Activated T-helper 1 cell treated with Interleukin-2 at 50 U/mL for 16 hours (primary cell): ENCODE data around the gene SCYGR1.
"Not testable (repeated sequence)": the region's sequence is repeated elsewhere in the genome, so short reads cannot be mapped to it uniquely, and the experiment has no call there.

Source experiments
- DNase-seq: peaks from one replicate; pipeline ENCODE4 v3.0.0-alpha.2; 2020; ENCODE audit warnings: low read depth

SCYGR1 gene

GRCh38 chr2:227387583-227387982, at the start of gene SCYGR1:
TSS of gene SCYGR1 (minus strand) at chr2:227387949. CDS start at chr2:227387949, 0 bp downstream.
- not testable (repeated sequence) for DNase-seq

GRCh38 chr2:227436436-227437174, 48.9 kb upstream of the SCYGR1 start:
- no peak for DNase-seq

GRCh38 chr2:227433171-227433570, 45.4 kb upstream of the SCYGR1 start:
- DNase-seq: no peak

GRCh38 chr2:227430639-227431038, 42.9 kb upstream of the SCYGR1 start:
- no peak for DNase-seq

GRCh38 chr2:227428731-227429285, 41.1 kb upstream of the SCYGR1 start:
- no peak for DNase-seq

- DNase-seq: no peak
These were observed 36.1 kb upstream of the SCYGR1 start for GRCh38 chr2:227423656-227424499.

- no peak for DNase-seq
These were observed 32.6 kb upstream of the SCYGR1 start for GRCh38 chr2:227420087-227421052.

- no peak for DNase-seq
These were observed 29.0 kb upstream of the SCYGR1 start for GRCh38 chr2:227416701-227417100.

GRCh38 chr2:227415538-227416424, 28.0 kb upstream of the SCYGR1 start:
- DNase-seq: no peak

- DNase-seq: no peak
These were observed 27.1 kb upstream of the SCYGR1 start for GRCh38 chr2:227414846-227415245.

- DNase-seq: no peak
These were observed 25.6 kb upstream of the SCYGR1 start for GRCh38 chr2:227413371-227413770.

- no peak for DNase-seq
These were observed 25.1 kb upstream of the SCYGR1 start for GRCh38 chr2:227412877-227413276.

GRCh38 chr2:227411990-227412350, 24.2 kb upstream of the SCYGR1 start:
- no peak for DNase-seq

GRCh38 chr2:227411320-227411989, 23.7 kb upstream of the SCYGR1 start:
- no peak for DNase-seq

- no peak for DNase-seq
These were observed 22.4 kb upstream of the SCYGR1 start for GRCh38 chr2:227410191-227410590.

- no peak for DNase-seq
These were observed 19.9 kb upstream of the SCYGR1 start for GRCh38 chr2:227407591-227408151.

- no peak for DNase-seq
These were observed 18.7 kb upstream of the SCYGR1 start for GRCh38 chr2:227406177-227407031.

GRCh38 chr2:227404585-227405271, 17.0 kb upstream of the SCYGR1 start:
- DNase-seq: no peak
